HCEC 1CT (cell line): ENCODE results near the gene SERF2.
"Not testable (repeated sequence)": the region's sequence is repeated elsewhere in the genome, so short reads cannot be mapped to it uniquely, and the experiment has no call there.

Experiments
- DNase-seq: peaks from one replicate; pipeline ENCODE4 v3.0.0-alpha.2; 2017

Gene SERF2

DNA sequence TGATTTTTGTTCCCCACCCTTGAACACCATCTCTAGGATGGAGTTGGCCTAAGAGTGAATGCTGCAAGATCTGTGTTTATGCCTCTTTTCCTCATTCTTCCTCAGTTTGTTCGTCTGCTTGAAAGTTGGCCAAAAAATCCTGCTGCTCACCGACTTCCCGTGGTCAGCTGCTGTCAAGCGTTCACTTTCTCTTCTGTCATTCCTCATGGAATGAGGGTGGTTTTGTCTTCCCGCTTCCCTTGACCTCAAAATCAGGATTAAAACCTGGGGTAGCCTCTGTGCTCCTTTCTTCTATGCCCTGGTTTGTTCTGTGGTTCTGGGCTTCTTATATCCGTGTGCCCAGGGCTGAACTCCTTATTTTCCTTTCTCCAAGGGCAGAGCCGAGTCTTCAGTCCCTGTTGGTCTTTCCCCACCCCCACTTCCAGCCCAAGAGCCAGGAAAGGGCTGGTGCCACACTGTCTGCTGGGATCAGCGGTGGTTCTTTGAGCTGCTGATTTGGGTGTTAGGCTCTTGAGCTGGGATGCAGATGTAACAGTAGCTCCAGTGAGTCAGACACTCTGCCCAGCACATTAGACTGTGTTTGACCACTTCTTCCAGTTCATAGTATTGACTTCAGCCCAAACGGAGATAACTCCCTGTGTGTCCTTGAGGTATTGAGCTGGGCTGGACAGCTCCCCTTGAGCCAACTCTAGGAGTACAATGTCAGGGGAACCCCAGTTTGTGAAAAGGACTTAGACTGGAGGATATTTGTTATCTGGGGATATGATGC, 2.3 kb downstream of the SERF2 start:
- no peak for DNase-seq

DNA sequence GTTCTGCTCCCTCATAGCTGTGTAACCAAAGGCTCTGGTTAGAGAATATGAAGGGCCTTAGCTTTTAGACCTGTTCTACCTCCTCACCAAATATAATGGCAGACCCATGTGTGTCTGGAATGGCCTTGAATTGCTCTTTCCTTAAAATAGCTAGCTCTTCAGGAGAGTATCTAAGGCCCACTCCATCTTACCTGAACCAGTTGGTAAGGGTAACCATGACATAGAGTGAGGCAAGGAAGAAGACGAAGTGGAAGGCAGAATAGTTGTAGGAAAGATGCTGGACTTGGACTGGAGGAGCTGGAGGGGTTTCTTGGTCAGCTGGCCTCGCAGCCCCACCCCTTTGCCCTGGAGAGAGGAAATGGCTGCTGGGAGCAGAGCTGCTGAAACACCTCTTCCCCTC, 3.1 kb downstream of the SERF2 start:
- no peak for DNase-seq

DNA sequence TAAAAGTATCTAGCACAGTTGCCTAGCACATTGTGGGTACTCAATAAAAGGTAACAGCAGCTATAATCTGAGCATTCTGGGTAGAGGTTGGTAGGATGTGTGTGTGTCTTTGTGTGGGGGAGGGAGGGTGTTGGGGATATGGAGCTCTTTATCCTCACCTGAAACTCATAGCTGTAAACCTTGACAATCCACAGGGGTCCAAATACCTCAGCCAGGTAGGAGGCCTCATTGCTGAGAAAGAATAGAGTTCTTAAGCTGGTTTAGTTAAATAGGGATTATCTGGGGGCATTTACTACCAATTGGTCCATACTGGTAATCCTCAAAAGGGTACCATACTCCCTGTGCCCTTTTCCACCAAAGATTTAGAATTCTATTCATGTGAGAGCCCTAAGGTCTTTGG, 3.9 kb downstream of the SERF2 start:
- DNase-seq: no peak

DNA sequence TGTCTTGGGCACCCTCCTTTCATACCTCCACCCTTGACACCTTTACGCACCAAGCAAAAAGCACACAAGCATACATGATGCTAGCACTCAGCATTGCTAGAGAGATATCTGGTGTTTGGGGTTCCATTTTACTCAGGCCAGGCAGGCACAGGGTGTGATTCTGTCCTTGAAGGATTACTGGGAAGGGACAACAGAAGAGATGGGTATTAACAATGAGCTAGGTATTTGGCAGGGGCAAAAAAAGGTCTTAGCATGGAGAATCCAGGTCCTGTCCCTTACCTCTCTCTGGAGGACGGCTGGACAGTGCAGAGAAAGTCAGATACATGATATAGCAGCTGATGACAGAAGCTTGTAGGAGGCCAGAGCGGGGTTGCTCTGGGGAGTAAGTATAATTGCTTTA, 4.4 kb downstream of the SERF2 start:
- no peak for DNase-seq

DNA sequence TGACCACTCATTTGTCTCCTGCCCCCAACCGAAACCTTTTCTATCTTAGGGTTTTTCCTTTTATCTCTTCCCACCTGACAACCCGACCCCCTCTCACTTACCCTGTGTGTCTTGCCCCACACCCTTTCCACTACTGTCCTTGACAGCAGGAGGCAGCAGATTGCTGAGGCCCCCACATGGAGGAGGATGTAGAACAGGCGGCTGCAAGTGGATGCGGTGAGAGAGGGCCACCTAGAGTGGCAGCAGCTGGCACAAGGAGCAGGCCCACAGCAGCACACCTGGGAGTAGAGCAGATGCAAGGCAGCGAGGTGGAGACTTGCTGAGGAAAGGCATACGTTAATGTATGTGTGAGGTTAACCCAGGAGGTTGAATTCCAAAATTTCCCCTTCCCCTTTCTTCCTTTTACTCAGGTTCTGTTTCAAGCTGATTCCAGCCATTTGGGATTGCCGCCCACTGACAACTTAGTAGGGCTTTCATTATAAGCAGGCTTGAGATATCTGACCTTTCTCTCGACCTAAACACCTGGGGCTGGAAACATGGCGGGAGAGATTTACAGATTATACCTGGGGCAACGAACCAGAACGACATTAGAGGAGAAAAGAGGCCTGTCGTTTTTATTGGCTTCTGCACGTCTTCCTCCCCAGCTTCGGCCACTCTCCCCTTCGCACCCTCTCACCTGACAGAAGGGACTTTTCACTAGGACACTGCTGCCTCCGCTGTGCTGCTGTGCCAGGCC, 7.3 kb downstream of the SERF2 start:
- DNase-seq: no peak

DNA sequence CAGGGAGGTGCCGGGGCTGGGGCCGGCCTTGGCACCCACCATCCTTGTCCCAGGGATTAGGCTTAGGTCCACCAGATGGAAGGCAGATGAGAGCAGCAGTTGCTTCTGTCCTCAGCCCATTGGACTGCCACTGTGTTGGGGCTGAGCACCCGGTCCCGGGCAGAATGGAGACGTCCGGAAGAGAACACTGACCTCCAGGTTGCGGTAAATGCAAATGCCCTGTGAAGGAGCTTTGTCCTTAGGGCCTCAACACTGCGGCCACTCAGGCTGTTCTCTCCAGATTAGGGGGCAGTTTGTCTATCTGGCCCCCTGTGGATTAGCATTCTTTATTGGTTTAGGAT, 7.8 kb downstream of the SERF2 start, which contains the start of gene SERINC4:
TSS of gene SERINC4 (minus strand) at position 276 of the 341 bp plus-strand sequence. CDS start at position 42, 234 bp downstream.
- DNase-seq: no peak

DNA sequence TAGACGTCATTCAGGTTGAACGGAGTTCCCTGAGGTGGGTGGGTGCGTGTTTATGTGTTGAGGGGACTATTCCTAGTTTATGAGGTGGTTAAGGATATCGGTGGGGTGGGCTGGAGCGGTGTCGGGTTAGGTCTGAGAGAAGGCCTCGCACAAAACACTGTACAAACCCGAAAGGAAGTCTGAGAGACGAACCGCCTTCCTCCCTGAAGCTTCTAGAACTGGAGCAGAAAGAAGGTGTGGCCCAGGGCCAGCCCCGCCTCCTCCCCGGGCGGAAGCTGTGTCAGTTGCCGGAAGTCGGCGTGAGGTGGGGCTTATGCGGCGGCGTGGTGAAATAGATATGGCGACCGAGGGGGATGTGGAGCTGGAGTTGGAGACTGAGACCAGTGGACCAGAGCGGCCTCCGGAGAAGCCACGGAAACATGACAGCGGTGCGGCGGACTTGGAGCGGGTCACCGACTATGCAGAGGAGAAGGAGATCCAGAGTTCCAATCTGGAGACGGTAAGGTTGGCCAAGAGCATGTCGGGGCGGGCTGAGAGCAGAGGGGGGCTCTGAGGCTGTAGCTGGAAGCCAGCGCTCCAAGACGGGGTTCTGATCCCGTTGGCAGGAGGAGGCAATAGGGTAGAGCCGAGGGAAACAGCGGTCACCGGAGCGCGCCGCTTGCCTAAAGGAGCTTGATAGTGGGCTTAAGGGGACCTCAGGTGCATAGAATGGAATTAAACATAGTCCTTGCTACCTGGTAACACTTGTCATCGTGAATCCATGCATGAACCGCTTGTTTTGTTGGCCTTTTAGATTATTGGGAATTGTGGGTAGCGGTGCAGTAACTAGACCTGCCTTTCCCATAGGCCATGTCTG, 8.4 kb downstream of the SERF2 start, which contains the start of gene HYPK:
TSS of gene HYPK (plus strand) at position 314 of the 856 bp plus-strand sequence. CDS start at position 338, 24 bp downstream.
- DNase-seq: peak; percentile 85

DNA sequence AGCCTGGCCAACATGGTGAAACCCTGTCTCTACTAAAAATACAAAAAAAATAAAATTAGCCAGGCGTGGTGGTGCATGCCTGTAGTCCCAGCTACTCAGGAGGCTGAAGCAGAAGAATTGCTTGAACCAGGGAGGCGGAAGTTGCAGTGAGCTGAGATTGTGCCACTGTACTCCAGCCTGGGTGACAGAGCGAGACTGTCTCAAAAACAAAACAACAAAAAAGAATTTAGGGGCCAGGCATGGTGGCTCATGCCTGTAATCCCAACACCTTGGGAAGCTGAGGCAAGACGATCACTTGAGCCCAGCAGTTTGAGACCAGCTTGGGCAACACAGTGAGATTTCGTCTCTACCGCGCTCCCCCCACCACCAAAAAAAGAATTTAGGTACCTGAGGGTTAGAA, 10.6 kb downstream of the SERF2 start:
- not testable (repeated sequence) for DNase-seq

DNA sequence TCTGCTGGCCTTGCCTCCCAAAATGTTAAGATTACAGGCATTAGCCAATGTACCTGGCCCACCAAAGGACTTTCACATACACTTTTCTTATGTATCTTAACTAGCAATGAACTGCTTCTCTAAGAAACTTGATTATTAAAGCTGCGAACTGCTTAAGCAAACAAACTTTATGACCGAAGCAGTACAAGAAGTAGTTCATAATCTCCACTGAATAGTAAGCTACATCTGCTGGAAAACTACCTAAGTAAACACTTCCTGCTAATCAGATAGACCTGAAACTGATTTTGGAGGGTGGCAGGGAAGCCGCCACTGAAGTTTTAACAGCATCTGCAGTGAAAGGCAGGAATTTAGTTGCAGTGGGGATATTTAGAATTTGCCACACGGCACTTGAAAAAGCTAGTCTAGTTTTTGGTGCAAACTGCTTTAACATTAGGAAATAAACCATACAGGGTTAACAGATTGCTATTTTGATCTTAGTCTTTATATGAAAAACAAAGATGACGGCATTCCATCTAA, 16.4 kb downstream of the SERF2 start:
- no peak for DNase-seq

DNA sequence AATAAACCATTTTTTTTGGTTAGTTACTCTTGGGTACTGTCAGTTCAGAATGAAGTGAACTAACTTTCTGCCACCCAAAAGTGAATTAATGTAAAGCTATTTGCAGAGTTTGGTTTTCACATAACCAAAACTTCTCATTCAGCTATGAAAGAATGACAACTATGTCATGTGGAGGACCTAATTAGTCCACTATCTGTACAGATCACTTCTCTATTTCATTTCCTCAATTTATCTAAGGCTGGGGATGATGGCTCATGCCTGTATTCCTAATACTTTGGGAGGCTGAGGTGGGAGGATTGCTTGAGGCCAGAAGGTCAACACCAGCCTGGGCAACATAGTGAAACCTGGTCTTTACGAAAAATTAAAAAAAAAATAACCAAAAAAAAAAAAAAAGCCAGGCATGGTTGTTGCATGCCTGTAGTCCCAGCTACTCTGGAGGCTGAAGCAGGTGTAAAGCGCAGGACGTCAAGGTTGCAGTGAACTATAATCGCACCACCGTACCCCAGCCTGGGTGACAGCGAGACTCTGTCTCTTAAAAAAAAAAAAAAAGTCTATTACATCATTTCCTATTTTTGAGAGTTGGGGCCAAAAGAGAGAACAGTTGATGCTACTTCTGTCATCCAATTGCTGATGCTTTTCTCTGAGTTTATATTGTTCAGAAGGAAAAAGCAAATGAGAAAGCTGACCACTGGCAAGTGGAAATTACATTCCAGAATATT, 17.0 kb downstream of the SERF2 start:
- no peak for DNase-seq

DNA sequence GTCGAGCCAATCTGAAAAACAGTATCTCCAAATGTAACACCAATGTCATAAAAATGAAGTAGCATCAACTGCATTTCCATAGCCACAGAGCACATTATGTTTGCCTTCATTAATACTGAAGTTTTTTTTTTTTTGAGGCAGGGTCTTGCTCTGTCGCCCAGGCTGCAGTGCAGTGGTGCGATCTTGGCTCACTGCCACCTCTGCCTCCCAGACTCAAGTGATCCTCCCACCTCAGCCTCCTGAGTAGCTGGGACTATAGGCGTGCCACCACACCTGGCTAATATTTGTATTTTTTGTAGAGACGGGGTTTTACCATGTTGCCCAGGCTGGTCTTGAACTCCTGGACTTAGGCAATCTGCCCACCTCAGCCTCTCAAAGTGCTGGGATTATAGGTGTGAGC, 22.9 kb downstream of the SERF2 start:
- DNase-seq: not testable (repeated sequence)

DNA sequence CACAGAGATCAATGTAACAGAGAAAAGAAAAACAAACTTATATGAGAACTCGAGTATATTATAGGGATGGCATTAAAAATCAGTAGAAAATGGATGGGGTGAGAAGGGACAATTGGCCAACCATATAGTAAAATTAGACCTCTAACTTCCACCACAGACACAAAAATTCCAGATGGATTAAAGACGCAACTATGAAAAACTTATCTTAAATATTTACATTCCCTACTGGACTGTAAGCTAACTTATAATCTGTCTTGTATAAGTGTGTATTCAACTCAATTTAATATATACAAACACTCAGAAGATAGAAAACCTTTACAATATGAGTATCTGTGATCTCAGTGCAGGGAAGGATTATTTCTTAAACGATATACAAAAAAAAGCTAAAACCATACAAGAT, 29.4 kb downstream of the SERF2 start:
- no peak for DNase-seq

DNA sequence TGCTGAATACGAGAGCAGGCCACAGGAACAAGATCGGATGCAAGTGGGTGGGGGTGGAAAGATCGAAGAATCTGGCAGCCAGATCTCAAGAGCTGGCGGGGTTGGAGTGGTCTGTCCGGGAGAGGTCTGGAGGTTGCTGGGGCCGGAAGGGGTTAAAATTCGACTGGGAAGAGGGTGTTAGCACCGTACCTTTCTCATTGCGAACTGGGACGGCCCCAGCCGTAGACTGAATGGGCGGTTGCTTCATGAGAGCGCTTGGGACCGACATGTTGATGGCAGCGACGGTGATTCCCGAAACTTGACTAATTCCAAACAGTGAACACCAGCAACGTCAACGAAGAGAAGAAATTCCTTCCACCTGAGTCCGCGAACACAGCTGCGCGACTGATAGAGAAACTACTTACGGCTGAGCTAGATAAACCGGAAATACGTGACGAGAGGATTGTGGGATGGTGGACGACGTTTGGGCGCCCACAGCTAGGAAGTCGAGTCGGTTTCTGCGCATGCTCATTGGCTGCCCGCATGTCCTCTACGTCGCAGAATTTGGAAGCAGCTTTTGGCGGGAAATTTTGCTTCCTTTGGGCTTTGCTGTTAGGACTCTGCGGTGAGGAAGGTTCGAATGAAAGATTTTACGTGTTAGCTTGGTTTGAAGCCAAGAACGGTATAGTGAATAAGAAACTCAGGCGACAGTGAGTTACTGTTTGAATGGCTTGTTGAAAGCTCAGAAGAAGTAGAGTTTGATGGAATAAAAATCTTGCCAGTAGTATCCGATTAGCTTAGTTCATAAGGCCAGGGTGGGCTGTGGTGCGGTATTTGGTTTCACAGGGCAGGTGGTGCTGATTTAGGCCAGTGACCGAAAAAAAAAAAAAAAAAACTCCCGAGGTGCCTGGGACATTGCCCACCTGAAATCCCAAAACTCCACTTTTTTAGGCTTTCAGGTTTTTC, 32.5 kb downstream of the SERF2 start, which contains the start of gene MFAP1:
TSS of gene MFAP1 (minus strand) at position 389 of the 945 bp plus-strand sequence. CDS start at position 268, 121 bp downstream.
- peak; percentile 98 for DNase-seq

DNA sequence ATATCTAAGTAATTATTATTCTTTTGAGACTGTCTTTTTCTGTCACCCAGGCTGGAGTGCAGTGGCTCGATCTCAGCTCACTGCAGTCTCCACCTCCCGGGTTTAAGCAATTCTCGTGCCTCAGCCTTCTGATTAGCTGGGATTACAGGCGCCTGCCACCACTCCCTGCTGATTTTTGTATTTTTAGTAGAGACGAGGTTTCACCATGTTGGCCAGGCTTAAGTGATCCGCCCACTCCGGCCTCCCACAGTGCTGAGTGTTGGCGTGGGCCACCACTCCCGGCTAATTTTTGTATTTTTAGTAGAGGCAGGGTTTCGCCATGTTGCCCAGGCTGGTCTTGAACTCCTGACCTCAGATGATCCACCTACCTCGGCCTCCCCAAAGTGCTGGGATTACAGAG, 33.2 kb downstream of the SERF2 start:
- not testable (repeated sequence) for DNase-seq

DNA sequence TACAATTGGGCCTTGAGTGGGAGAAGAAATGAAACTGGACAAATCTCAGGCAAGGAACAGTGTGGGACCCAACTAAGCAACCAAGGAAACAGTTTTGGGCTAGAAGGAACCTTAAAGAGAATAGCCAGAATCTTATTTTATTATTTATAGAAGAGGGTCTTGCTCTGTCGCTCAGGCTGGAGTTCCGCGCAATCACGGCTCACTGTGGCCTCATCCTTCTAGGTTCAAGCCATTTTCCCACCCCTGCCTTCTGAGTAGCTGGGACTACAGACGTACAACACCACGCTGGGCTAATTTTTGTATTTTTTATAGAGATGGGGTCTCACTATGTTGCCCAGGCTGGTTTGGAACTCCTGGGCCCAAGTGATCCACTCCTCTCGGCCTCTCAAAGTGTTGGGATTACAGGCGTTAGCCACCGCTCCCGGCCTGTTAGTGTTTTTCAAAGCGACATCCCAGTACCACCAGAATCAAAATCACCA, 33.9 kb downstream of the SERF2 start:
- no peak for DNase-seq

DNA sequence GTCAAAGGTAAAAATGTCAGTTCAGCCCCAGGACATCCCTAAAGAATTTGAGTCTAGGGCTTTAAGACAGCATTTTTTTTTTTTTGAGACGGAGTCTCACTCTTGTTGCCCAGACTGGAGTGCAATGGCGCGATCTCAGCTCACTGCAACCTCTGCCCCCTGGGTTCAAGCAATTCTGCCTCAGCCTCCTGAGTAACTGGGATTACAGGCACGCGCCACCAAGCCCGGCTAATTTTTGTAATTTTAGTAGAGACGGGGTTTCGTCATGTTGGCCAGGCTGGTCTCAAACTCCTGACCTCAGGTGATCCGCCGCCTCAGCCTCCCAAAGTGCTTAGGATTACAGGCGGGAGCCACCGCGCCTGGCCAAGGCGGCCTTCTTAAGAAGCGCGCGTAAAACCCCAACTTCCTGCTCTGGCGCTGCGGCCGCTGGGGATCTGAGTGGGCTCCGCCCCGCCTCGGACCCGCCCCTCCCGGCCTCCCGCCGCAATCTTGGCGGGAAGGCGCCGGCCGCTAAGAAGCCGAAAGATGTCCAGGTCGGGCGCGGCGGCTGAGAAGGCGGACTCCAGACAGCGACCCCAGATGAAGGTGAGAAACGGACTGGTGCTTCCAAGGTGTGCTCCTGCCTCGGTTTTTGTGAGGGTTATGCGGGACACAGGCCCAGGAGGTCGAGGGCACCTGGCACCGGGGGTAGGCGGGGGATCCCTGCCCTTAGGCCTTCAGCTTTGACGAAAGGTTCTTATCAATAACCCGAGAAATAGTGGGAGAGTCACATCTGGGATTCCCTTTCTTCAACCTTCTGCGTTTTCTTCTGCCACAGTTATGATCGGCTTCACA, 34.6 kb downstream of the SERF2 start, which contains the start of gene WDR76:
TSS of gene WDR76 (plus strand) at position 495 of the 834 bp plus-strand sequence. CDS start at position 526, 31 bp downstream.
- peak; percentile 85 for DNase-seq

DNA sequence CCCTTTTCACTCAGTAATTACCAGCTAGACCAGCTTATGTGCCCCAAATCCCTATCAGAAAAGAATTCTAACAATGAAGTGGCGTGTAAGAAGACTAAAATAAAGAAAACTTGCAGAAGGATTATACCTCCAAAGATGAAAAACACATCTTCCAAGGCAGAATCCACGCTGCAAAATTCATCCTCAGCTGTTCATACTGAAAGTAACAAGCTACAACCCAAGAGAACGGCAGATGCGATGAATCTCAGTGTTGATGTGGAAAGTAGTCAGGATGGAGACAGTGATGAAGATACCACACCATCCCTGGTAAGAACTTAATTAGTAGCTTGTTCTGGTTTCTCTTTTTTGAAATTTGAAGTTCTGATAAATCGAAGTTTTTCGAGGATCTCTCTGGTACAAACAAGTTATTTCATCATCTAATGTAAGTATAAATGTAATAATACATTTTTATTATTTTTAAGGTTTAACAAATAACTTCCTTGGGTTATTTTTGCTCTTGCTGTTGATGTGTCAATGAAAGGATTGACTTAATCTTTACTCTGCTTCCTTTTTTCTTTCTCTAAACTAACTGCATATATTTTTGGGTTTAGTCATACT, 36.0 kb downstream of the SERF2 start:
- no peak for DNase-seq

DNA sequence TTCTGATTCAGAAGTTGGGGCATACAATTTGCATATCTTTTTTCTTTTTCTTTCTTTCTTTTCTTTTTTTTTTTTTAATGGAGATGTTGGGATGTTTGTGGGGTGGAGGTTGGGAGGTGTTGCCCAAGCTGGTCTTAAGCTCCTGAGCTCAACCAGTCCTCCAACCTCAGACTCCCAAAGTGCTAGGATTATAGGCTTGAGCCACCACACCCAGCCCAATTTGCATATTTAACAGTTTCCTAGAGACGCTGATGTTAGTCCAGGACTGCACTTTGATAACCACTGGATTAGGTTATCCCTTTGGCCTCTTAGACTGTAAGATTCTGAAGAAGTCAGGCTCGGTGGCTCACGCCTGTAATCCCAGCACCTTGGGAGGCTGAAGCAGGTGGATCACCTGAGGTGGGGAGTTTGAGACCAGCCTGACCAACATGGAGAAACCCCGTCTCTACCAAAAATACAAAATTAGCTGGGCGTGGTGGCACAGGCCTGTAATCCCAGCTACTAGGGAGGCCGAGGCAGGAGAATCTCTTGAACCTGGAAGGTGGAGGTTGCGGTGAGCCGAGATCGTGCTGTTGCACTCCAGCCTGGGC, 37.9 kb downstream of the SERF2 start:
- DNase-seq: not testable (repeated sequence)
